Activated CD4-positive, alpha-beta T cell treated with anti-CD3 and anti-CD28 coated beads, Interleukin-2, amount 10 ng/mL, durations not matched to agents 7 days and 5 days (primary cell): Measurements from ENCODE around the gene TTC23L. TPM values are rescaled to one million over a fixed set of nuclear protein-coding genes. Genes with fewer than 3 reads are reported as not detected.

Experiments used
- CTCF ChIA-PET: fragments of 350-600 bp; sonication (Branson Sonifier 250); formaldehyde crosslinking; loops from one replicate; lab custom pipeline; 2021; ENCODE audit warnings: antibody characterized with exemption; lab: Charles Lee
- POLR2A ChIA-PET: fragments of 350-600 bp; sonication (Branson Sonifier 250); formaldehyde crosslinking; loops from one replicate; lab custom pipeline; 2021; ENCODE audit warnings: antibody characterized with exemption; lab: Charles Lee
- DNase-seq: peaks from one replicate; pipeline ENCODE4 v3.0.0-alpha.2; 2020
- H3K27ac Mint-ChIP-seq: one replicate; pipeline ENCODE4 v1.8.0; 2021; ENCODE audit warnings: mild to moderate bottlenecking, moderate library complexity, mixed read lengths
- H3K27me3 Mint-ChIP-seq: one replicate; pipeline ENCODE4 v1.8.0; 2021; ENCODE audit warnings: mixed read lengths
- H3K36me3 Mint-ChIP-seq: one replicate; pipeline ENCODE4 v1.8.0; 2021; ENCODE audit warnings: low read depth, mixed read lengths
- H3K4me1 Mint-ChIP-seq: one replicate; pipeline ENCODE4 v1.8.0; 2021; ENCODE audit warnings: mixed read lengths
- H3K4me3 Mint-ChIP-seq: one replicate; pipeline ENCODE4 v1.8.0; 2021; ENCODE audit warnings: mild to moderate bottlenecking, moderate library complexity, mixed read lengths
- H3K9me3 Mint-ChIP-seq: one replicate; pipeline ENCODE4 v1.8.0; 2021; ENCODE audit warnings: mixed read lengths
- total RNA-seq, 2 experiments: library from RNA; stranded (reverse); gene quantifications; one replicate each; pipeline ENCODE4 v1.2.3, GENCODE V29; 2021

Gene TTC23L
- total RNA-seq, 2 experiments from 2014 or later, result not detected

- Mint-ChIP-seq H3K9me3 (no peaks in the 10 kb centered on the region), H3K27ac (peak overlapping the region; percentile 96), H3K4me3 (peak overlapping the region; percentile 98), H3K4me1 (peaks cover 36% of the 10 kb centered on the region), H3K36me3 (peaks cover 21% of the 10 kb centered on the region), H3K27me3 (no peaks in the 10 kb centered on the region)
- ChIA-PET POLR2A (interaction anchor here (1.8 kb wide), 1 partner anchor 15 kb away, joined by 10 read pairs; the partner anchor contains the start of genes BRIX1 and RAD1), CTCF (interaction anchor here (1.1 to 2.7 kb wide), 4 partner anchors 8 to 14 kb away, joined by 3 to 21 read pairs (median 5); partner anchors contain the start of genes BRIX1 and RAD1)
- DNase-seq, result no peak
Observed at GRCh38 chr5:34930462-34930844, 91.5 kb downstream of the TTC23L start.

- ChIA-PET POLR2A (no interaction called here), CTCF (interaction anchor here (1.1 to 2.7 kb wide), 3 partner anchors 8 to 14 kb away, joined by 3 to 21 read pairs (median 3); partner anchors contain the start of genes BRIX1 and RAD1)
- Mint-ChIP-seq H3K27ac (peak overlapping the region; percentile 96), H3K4me3 (peak overlapping the region; percentile 98), H3K36me3 (peaks cover 19% of the 10 kb centered on the region), H3K27me3 (no peaks in the 10 kb centered on the region), H3K4me1 (peaks cover 34% of the 10 kb centered on the region), H3K9me3 (no peaks in the 10 kb centered on the region)
- DNase-seq, result no peak
Observed at GRCh38 chr5:34930870-34931269, 91.9 kb downstream of the TTC23L start.

- CTCF ChIA-PET, result interaction anchor here (1.6 kb wide), 2 partner anchors 9 to 18 kb away, joined by 4 read pairs; partner anchors contain the start of genes BRIX1 and RAD1
- no peaks in the 10 kb centered on the region for H3K9me3 Mint-ChIP-seq
- no peaks in the 10 kb centered on the region for H3K27me3 Mint-ChIP-seq
- H3K36me3 Mint-ChIP-seq, result peaks cover 26% of the 10 kb centered on the region
- H3K4me1 Mint-ChIP-seq, result peaks cover 34% of the 10 kb centered on the region
- no peak for DNase-seq
- H3K4me3 Mint-ChIP-seq, result no peak overlapping the region
- POLR2A ChIA-PET, result no interaction called here
- no peak overlapping the region for H3K27ac Mint-ChIP-seq
Observed at GRCh38 chr5:34932947-34933346, 94.0 kb downstream of the TTC23L start.

GRCh38 chr5:34941936-34942335 lies 103.0 kb downstream of the TTC23L start:
- POLR2A ChIA-PET, result no interaction called here
- peaks cover 47% of the 10 kb centered on the region for H3K36me3 Mint-ChIP-seq
- no peaks in the 10 kb centered on the region for H3K27me3 Mint-ChIP-seq
- CTCF ChIA-PET, result interaction anchor here (0.7 kb wide), 2 partner anchors 16 to 24 kb away, joined by 3 to 5 read pairs; no protein-coding TSS in a partner anchor
- H3K4me1 Mint-ChIP-seq, result no peaks in the 10 kb centered on the region
- H3K4me3 Mint-ChIP-seq, result no peak overlapping the region
- DNase-seq, result no peak
- H3K27ac Mint-ChIP-seq, result no peak overlapping the region
- H3K9me3 Mint-ChIP-seq, result no peaks in the 10 kb centered on the region

GRCh38 chr5:34944044-34944443 lies 105.1 kb downstream of the TTC23L start:
- Mint-ChIP-seq H3K4me1 (no peaks in the 10 kb centered on the region), H3K27me3 (no peaks in the 10 kb centered on the region), H3K27ac (no peak overlapping the region), H3K4me3 (no peak overlapping the region), H3K9me3 (no peaks in the 10 kb centered on the region), H3K36me3 (peaks cover 41% of the 10 kb centered on the region)
- no peak for DNase-seq
- ChIA-PET POLR2A (no interaction called here), CTCF (interaction anchor here (1.0 to 1.1 kb wide), 2 partner anchors 28 to 29 kb away, joined by 3 read pairs; partner anchors contain the start of genes BRIX1 and RAD1)

- no peak overlapping the region for H3K4me3 Mint-ChIP-seq
- DNase-seq, result no peak
- H3K4me1 Mint-ChIP-seq, result no peaks in the 10 kb centered on the region
- H3K36me3 Mint-ChIP-seq, result peaks cover 43% of the 10 kb centered on the region
- H3K9me3 Mint-ChIP-seq, result no peaks in the 10 kb centered on the region
- H3K27me3 Mint-ChIP-seq, result no peaks in the 10 kb centered on the region
- ChIA-PET CTCF (interaction anchor here (1.1 kb wide), 1 partner anchor 29 kb away, joined by 3 read pairs; the partner anchor contains the start of genes BRIX1 and RAD1), POLR2A (no interaction called here)
- no peak overlapping the region for H3K27ac Mint-ChIP-seq
Observed at GRCh38 chr5:34944460-34945047, 105.6 kb downstream of the TTC23L start.

Other genes starting within 250 kb of the TTC23L start
- gene RAI14, start 182.8 kb upstream of the TTC23L start, total RNA-seq, result under 1 TPM; 0.08 to 0.50 TPM
- gene RAD1, start 76.3 kb downstream of the TTC23L start, total RNA-seq, result 10 to 100 TPM; 25.6 to 26.5 TPM
- gene BRIX1, start 76.5 kb downstream of the TTC23L start, total RNA-seq, result 10 to 100 TPM; 33.3 to 50.5 TPM
- gene DNAJC21, start 90.4 kb downstream of the TTC23L start, total RNA-seq, result 10 to 100 TPM; 52.4 to 57.6 TPM
- gene AGXT2, start 208.8 kb downstream of the TTC23L start, total RNA-seq, result not detected